ENCODE data around the gene TSPO2. TPM values are rescaled to one million over a fixed set of nuclear protein-coding genes. Genes with fewer than 3 reads are reported as not detected.

TSPO2 gene
- total RNA-seq, 1 experiment from 2014 or later: not detected

DNA sequence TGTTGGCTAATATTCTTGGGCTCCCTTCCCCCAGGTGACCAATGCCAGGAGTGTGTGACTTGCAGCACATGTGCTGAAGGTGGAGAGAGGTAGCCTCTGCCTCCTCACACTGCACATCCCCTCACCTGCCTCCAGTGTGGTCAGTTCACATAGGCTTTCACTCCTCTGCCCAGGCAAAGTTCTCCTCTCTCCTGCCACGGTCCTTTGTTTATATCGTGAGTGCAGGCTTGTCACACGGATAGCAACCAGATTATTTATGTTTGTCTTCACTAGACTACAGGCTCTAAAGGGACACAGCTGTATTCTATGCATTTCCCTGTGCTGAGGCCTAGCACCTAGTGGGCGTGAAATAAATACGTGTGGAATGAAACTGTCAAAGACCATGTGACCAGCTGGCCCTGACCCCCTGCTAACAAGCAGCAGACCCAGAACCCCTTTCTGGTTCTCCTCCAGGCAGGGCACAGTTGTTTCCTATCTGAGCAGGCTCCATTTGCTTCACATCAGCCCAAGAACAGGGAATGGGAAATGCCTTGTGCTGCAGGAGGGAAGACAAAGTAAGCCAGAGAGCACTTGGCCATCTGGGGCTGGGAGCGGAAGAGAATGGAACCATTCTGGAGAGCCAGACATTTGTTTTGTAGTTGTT is 45.6 kb upstream of the TSPO2 start:
- Histone ChIP-seq H3K79me2 (ENCODE audit: low read length) (no peaks in the 10 kb centered on the region), H4K20me1 (ENCODE audit: low read length) (no peaks in the 10 kb centered on the region), H3K9me3 (ENCODE audit: low read length) (no peaks in the 10 kb centered on the region), H3K9me2 (replicated peaks; ENCODE audit: low read length) (no peaks in the 10 kb centered on the region), H2AFZ (ENCODE audit: low read length) (peak overlapping the region; percentile 35), H3K36me3 (ENCODE audit: low read depth, low read length) (no peaks in the 10 kb centered on the region), H3K4me3 (ENCODE audit: low read length) (peak overlapping the region; percentile 23; the same call in 1 of the 2 replicates), H3K27ac (ENCODE audit: low read length) (peak overlapping the region; percentile 88), H3K27me3 (ENCODE audit: low read length) (no peaks in the 10 kb centered on the region), H3K4me1 (ENCODE audit: insufficient read depth, low read length) (peaks cover 30% of the 10 kb centered on the region), H3K4me2 (ENCODE audit: low read length) (peak overlapping the region; percentile 79), H3K9ac (ENCODE audit: low read length) (peak overlapping the region; percentile 53), H3F3A (ENCODE audit: low read length, unreplicated experiment) (peaks cover 8% of the 10 kb centered on the region)
- TF ChIP-seq EZH2 (IDR thresholded peaks at IDR 0.05; ENCODE audit: low read length, unreplicated experiment) (no peak), EZH2phosphoT487 (IDR thresholded peaks at IDR 0.05; ENCODE audit: borderline replicate concordance, low read length) (no peak)
- TF ChIP-seq, protein P1, sequence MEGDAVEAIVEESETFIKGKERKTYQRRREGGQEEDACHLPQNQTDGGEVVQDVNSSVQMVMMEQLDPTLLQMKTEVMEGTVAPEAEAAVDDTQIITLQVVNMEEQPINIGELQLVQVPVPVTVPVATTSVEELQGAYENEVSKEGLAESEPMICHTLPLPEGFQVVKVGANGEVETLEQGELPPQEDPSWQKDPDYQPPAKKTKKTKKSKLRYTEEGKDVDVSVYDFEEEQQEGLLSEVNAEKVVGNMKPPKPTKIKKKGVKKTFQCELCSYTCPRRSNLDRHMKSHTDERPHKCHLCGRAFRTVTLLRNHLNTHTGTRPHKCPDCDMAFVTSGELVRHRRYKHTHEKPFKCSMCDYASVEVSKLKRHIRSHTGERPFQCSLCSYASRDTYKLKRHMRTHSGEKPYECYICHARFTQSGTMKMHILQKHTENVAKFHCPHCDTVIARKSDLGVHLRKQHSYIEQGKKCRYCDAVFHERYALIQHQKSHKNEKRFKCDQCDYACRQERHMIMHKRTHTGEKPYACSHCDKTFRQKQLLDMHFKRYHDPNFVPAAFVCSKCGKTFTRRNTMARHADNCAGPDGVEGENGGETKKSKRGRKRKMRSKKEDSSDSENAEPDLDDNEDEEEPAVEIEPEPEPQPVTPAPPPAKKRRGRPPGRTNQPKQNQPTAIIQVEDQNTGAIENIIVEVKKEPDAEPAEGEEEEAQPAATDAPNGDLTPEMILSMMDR (conservative IDR thresholded peaks at IDR 0.05; ENCODE audit: low read depth, low read length): no peak
- intact Hi-C loops (cut with micrococcal nuclease): loop anchor here (2.0 kb wide), 1 partner anchor 34 kb away; no protein-coding TSS in a partner anchor
- ChIA-PET CTCF (interaction anchor here (0.6 to 1.6 kb wide), 2 partner anchors 31 to 66 kb away, joined by 4 to 7 read pairs; no protein-coding TSS in a partner anchor), POLR2A (ENCODE audit: unreplicated experiment) (interaction anchor here (0.6 to 1.0 kb wide), 2 partner anchors 9 to 89 kb away, joined by 5 read pairs; no protein-coding TSS in a partner anchor)
- DNase-seq: peak; percentile 23
- no TSS peak for BruUV-seq (replicated peaks)
- ATAC-seq: peak; percentile 25

DNA sequence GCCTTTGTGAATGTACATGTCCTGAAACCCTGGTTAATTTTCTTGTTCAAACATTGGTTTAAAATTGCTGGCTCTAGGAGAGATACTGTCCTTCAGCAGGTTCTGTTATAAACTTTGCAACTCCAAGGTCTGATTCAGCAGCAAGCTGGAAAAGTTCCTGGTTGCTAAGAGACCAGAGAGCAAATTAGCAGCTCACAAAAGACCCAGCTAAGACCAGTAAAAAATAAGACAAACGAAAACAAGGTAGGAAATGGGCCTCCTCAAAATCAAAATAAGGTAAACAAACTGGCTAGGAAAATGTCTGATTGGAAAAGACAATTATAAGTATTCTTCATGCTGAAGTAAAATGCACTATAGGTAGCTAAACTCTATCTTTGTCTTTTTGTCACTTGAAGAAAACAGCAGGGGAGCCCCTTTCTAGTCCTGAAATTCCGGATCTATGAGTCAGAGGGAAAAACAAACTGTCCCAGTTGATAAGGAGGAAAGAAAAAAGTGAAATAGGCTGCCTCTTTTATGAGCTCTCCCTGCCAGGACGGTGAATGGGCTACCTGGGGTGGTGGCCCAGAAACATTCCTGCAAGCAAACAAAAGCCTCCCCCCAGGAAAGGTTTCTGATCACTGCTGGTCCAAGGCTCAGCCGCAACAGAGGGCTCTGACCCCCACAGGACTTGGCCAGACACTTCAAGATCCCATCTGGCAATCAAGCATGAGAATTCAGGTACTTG is 44.9 kb upstream of the TSPO2 start:
- ChIA-PET CTCF (interaction anchor here (0.6 to 1.6 kb wide), 3 partner anchors 31 to 103 kb away, joined by 4 to 7 read pairs (median 7); no protein-coding TSS in a partner anchor), POLR2A (ENCODE audit: unreplicated experiment) (interaction anchor here (0.6 to 1.0 kb wide), 6 partner anchors 10 to 90 kb away, joined by 3 to 20 read pairs (median 4); no protein-coding TSS in a partner anchor)
- peak; percentile 90 for DNase-seq
- no peaks in the 10 kb centered on the region for H3K9me2 ChIP-seq (replicated peaks; ENCODE audit: low read length)
- no peaks in the 10 kb centered on the region for H3K27me3 ChIP-seq (ENCODE audit: low read length)
- ATAC-seq: peak; percentile 86
- peak overlapping the region; percentile 88 for H3K27ac ChIP-seq (ENCODE audit: low read length)
- H3K4me3 ChIP-seq (ENCODE audit: low read length): peak overlapping the region; percentile 23; the same call in 1 of the 2 replicates
- H3K9me3 ChIP-seq (ENCODE audit: low read length): no peaks in the 10 kb centered on the region
- H3K4me2 ChIP-seq (ENCODE audit: low read length): peak overlapping the region; percentile 79
- no peaks in the 10 kb centered on the region for H3K36me3 ChIP-seq (ENCODE audit: low read depth, low read length)
- no peak for TF ChIP-seq EZH2phosphoT487 (IDR thresholded peaks at IDR 0.05; ENCODE audit: borderline replicate concordance, low read length)
- peak overlapping the region; percentile 35 for H2AFZ ChIP-seq (ENCODE audit: low read length)
- H3K4me1 ChIP-seq (ENCODE audit: insufficient read depth, low read length): peaks cover 30% of the 10 kb centered on the region
- intact Hi-C loops (cut with micrococcal nuclease): loop anchor here (2.0 kb wide), 1 partner anchor 35 kb away; no protein-coding TSS in a partner anchor
- peaks cover 8% of the 10 kb centered on the region for H3F3A ChIP-seq (ENCODE audit: low read length, unreplicated experiment)
- peak overlapping the region; percentile 53 for H3K9ac ChIP-seq (ENCODE audit: low read length)
- no peaks in the 10 kb centered on the region for H3K79me2 ChIP-seq (ENCODE audit: low read length)
- BruUV-seq (replicated peaks): no TSS peak
- no peaks in the 10 kb centered on the region for H4K20me1 ChIP-seq (ENCODE audit: low read length)

DNA sequence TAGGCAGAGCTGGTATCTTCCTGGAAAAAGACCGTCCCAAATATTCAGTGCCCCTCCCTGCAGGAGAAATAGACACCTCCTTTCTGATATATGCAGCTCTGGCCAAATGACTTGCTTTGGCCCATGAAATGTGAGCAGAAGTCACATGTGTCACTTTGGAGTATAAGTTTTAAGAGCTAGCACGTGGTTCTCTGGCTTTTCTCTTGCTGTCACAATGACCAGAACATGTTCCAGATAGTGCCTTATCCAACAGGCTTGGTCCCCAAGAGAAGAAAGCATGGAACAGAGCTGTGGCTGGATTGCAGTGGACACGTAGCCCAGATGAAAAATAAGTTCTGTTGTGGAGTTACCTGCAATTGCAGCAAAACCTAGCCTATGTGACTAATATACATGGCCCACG is 43.6 kb upstream of the TSPO2 start:
- Histone ChIP-seq H3K36me3 (ENCODE audit: low read depth, low read length) (no peaks in the 10 kb centered on the region), H3K9me3 (ENCODE audit: low read length) (no peaks in the 10 kb centered on the region), H3K27ac (ENCODE audit: low read length) (no peak overlapping the region), H3F3A (ENCODE audit: low read length, unreplicated experiment) (peaks cover 8% of the 10 kb centered on the region), H3K79me2 (ENCODE audit: low read length) (no peaks in the 10 kb centered on the region), H3K4me1 (ENCODE audit: insufficient read depth, low read length) (peaks cover 30% of the 10 kb centered on the region), H3K4me2 (ENCODE audit: low read length) (no peak overlapping the region), H3K27me3 (ENCODE audit: low read length) (no peaks in the 10 kb centered on the region), H3K4me3 (ENCODE audit: low read length) (no peak overlapping the region), H4K20me1 (ENCODE audit: low read length) (no peaks in the 10 kb centered on the region), H3K9me2 (replicated peaks; ENCODE audit: low read length) (no peaks in the 10 kb centered on the region), H2AFZ (ENCODE audit: low read length) (no peak overlapping the region), H3K9ac (ENCODE audit: low read length) (no peak overlapping the region)
- no TSS peak for BruUV-seq (replicated peaks)
- TF ChIP-seq EZH2phosphoT487 (IDR thresholded peaks at IDR 0.05; ENCODE audit: borderline replicate concordance, low read length): no peak
- TF ChIP-seq EZH2 (IDR thresholded peaks at IDR 0.05; ENCODE audit: low read length, unreplicated experiment): no peak
- TF ChIP-seq, protein P1 (conservative IDR thresholded peaks at IDR 0.05; ENCODE audit: low read depth, low read length): no peak
- intact Hi-C loops (cut with micrococcal nuclease): no loop called here
- ATAC-seq (no peak), DNase-seq (no peak)
- ChIA-PET POLR2A (ENCODE audit: unreplicated experiment) (no interaction called here), CTCF (interaction anchor here (0.5 to 1.5 kb wide), 2 partner anchors 27 to 104 kb away, joined by 3 to 7 read pairs; no protein-coding TSS in a partner anchor)

All from PC-3 (cell line).